ENCODE measurements around the gene RAB11FIP3.
"Not testable (repeated sequence)": the region's sequence is repeated elsewhere in the genome, so short reads cannot be mapped to it uniquely, and the experiment has no call there.

Gene RAB11FIP3

GRCh38 chr16:425082-425718 is at the start of gene RAB11FIP3:
TSS of gene RAB11FIP3 (plus strand) at chr16:425649. CDS start at chr16:426007, 358 bp downstream.
- DNase-seq: peak; percentile 85

- DNase-seq: no peak
These were observed 49.3 kb upstream of the RAB11FIP3 start for GRCh38 chr16:375927-376816.

GRCh38 chr16:376817-377418 is 48.5 kb upstream of the RAB11FIP3 start:
- no peak for DNase-seq

- no peak for DNase-seq
These were observed 48.0 kb upstream of the RAB11FIP3 start for GRCh38 chr16:377419-377951.

- DNase-seq: not testable (repeated sequence)
These were observed 47.2 kb upstream of the RAB11FIP3 start for GRCh38 chr16:378113-378820.

GRCh38 chr16:378821-379182 is 46.6 kb upstream of the RAB11FIP3 start:
- no peak for DNase-seq

- DNase-seq: no peak
These were observed 46.1 kb upstream of the RAB11FIP3 start for GRCh38 chr16:379183-379960.

- DNase-seq: peak; percentile 39
These were observed 45.3 kb upstream of the RAB11FIP3 start for GRCh38 chr16:379961-380761.

GRCh38 chr16:380762-381011 is 44.8 kb upstream of the RAB11FIP3 start:
- no peak for DNase-seq

GRCh38 chr16:381012-381788 is 44.2 kb upstream of the RAB11FIP3 start:
- DNase-seq: no peak

GRCh38 chr16:381789-382717 is 43.4 kb upstream of the RAB11FIP3 start, which contains the start of gene PGAP6:
TSS of gene PGAP6 (minus strand) at chr16:381978. CDS start at chr16:381821, 157 bp downstream.
- DNase-seq: peak; percentile 67

GRCh38 chr16:383326-384051 is 42.0 kb upstream of the RAB11FIP3 start:
- DNase-seq: peak; percentile 55

- no peak for DNase-seq
These were observed 38.8 kb upstream of the RAB11FIP3 start for GRCh38 chr16:386641-387156.

- not testable (repeated sequence) for DNase-seq
These were observed 37.4 kb upstream of the RAB11FIP3 start for GRCh38 chr16:387761-388666.

GRCh38 chr16:389352-389751 is 36.1 kb upstream of the RAB11FIP3 start:
- DNase-seq: no peak

- DNase-seq: peak; percentile 79
These were observed 33.5 kb upstream of the RAB11FIP3 start for GRCh38 chr16:391885-392335.

GRCh38 chr16:392450-393030 is 32.9 kb upstream of the RAB11FIP3 start:
- no peak for DNase-seq

All from CD4-positive, alpha-beta T cell treated with Interleukin-17A for 1 hour (primary cell).